ENCODE data around the gene C2.
"Not testable (repeated sequence)": the region's sequence is repeated elsewhere in the genome, so short reads cannot be mapped to it uniquely, and the experiment has no call there.

C2 gene

DNA sequence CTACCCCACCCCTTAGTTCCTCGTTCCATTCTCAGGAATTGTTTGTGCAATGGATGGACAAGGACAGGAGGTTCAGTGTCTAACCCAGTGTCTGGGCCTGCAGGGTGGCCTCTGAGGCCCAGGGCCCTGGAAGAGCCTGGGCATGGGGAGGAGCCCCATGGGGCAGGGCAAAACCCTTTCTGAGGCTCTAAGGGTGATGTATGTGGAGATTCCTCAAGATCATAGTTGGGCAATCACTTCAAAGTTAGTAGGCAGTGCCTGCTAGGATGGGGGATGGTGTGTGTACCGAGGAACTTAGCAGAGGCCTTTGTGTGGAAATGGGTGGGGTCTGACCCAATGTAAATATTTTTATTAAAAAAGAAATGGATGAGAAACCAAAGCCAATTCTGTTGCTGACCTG, 6.7 kb upstream of the C2 start:
- FAIRE-seq, result no peak
- DNase-seq (ENCODE audit: low spot score), result no peak

DNA sequence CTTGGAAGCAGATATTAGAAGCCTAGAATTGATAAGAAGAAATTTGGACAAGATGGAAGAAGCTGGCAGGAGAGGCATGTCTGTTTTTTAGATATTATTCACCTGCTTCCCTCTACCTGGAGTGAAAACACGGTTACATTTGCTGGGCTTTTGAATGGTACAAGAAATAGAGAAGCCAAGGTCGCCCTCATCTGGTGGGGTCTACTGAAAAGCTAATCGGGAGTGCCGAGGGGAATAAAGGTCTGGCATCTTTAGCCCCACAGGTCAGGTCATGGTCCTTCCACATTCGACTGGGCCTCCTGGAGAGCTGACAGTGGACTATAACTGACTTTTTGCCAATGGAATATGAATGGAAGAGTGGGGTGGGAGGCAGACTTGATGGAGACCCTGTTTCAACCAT, 4.6 kb upstream of the C2 start:
- no peak for FAIRE-seq
- DNase-seq (ENCODE audit: low spot score), result no peak

DNA sequence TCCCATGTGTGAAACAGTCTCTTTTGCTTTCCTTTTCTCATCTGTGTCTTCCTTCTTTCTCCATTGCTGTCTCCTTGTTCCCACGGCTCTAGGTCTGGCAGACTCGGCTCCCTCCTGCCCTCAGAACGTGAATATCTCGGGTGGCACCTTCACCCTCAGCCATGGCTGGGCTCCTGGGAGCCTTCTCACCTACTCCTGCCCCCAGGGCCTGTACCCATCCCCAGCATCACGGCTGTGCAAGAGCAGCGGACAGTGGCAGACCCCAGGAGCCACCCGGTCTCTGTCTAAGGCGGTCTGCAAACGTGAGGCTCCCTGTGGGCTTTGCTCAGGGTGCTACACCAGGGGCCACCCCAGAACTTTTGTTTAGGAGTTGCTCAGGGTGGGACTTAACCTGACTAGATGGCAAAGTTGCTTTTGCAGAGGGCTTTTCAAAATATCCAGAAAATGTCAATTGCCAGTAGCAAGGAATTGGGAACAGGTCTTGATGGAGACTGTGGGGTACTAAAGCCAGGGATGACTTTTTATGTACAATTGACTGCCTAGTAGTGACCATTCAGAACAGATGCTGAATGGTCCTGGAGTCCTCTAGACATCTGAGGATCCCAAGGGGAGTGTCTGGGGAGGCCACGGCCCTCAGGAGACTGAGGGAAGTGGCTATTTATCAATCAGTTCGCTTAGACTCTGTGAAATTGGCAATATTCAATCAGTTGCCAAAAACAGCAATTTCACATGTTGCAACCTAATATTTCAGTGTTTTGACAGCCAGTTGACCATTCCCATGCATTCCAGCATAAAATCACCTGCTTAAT, 550 bp downstream of the C2 start:
- DNase-seq (ENCODE audit: low spot score) (no peak), FAIRE-seq (no peak)

DNA sequence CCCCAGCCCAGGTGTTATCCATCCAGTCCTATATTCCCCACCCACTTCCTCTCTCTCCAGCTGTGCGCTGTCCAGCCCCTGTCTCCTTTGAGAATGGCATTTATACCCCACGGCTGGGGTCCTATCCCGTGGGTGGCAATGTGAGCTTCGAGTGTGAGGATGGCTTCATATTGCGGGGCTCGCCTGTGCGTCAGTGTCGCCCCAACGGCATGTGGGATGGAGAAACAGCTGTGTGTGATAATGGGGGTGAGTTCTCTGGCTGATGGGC, 1.1 kb downstream of the C2 start:
- FAIRE-seq (no peak), DNase-seq (ENCODE audit: low spot score) (no peak)

DNA sequence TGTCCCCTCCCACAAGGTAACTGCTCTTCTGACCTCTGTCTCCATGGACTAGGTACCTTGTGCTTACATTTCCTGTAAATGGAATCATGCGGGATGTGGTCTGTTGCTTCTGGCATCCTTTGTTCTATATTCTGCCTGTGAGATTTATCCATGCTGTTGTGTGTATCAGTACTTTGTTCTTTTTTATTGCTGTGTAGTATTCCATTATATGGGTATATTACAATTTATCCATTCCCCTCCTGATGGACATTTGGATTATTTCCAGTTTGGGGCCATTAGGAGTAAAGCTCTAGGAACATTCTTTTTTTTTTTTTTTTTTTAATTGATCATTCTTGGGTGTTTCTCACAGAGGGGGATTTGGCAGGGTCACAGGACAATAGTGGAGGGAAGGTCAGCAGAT, 3.4 kb downstream of the C2 start:
- DNase-seq (ENCODE audit: low spot score) (no peak), FAIRE-seq (no peak)

DNA sequence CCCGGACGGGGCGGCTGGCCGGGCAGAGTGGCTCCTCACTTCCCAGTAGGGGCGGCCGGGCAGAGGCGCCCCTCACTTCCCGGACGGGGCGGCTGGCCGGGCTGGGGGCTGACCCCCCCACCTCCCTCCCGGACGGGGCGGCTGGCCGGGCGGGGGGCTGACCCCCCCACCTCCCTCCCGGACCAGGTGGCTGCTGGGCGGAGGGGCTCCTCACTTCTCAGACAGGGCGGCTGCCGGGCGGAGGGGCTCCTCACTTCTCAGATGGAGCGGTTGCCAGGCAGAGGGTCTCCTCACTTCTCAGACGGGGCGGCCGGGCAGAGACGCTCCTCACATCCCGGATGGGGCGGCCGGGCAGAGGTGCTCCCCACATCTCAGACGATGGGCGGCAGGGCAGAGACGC, 4.6 kb downstream of the C2 start:
- not testable (repeated sequence) for FAIRE-seq; DNase-seq (ENCODE audit: low spot score)

DNA sequence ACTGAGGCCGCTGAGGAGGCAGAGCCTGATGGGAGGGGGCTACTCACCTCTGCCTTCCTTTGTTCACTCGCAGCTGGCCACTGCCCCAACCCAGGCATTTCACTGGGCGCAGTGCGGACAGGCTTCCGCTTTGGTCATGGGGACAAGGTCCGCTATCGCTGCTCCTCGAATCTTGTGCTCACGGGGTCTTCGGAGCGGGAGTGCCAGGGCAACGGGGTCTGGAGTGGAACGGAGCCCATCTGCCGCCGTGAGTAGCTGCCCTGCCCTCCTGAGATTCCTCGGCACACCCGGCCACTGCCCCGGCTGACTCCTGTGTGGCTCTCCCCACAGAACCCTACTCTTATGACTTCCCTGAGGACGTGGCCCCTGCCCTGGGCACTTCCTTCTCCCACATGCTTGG, 6.0 kb downstream of the C2 start:
- no peak for FAIRE-seq
- DNase-seq (ENCODE audit: low spot score), result no peak

DNA sequence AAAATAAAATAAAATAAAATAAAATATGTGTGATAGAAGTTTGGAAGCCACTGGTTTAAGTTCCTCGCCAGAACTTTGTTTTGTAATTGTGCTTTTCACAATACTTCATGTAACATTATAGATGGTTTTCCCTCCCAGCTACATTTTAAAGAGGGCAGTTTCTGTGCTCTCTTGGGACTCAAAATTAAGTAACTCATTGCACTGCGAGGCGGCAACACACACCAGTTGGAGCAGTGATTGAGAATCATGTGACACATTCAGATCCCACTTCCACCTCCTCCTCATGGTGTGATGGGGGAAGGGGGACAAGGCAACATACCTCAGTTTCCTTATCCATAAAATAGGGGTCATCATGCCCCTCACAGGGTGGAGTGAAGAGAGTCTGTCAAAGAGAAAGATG, 7.5 kb downstream of the C2 start:
- DNase-seq (ENCODE audit: low spot score) (no peak), FAIRE-seq (no peak)

DNA sequence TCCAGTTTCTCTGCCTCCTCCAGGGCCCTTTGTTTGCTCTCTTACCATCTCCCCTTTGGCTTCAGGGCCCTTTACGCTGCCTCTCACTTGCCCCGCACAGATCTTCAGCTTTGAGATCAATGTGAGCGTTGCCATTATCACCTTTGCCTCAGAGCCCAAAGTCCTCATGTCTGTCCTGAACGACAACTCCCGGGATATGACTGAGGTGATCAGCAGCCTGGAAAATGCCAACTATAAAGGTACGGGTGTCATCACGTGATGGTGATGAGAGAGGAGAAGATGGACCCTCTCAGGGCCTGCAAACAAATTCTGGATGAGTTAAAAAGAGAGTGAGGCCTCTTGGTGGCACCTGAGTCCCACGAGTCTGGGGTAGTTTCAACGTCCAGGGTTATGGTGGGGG, 8.3 kb downstream of the C2 start:
- no peak for DNase-seq (ENCODE audit: low spot score)
- no peak for FAIRE-seq

DNA sequence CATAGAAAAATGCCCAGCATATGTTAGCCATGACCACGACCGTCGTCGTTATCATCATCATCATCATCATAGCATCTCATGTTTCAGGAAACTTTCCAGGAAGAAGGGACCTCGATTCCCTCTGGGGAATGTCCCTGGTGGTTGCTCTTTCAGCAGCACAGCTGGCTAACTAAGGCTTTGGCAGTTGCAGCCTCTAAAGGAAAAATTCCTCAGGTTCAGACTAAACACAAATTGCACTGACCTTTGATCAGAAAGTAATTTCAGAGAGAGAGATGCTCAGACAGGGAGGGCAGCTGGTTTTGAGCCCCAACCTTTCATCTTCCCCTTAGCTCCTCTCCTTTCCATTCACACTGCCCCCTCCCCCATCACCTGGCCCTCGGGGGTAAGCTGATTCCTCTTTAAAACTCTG, 12.7 kb downstream of the C2 start:
- FAIRE-seq (no peak), DNase-seq (ENCODE audit: low spot score) (peak; percentile 23)

DNA sequence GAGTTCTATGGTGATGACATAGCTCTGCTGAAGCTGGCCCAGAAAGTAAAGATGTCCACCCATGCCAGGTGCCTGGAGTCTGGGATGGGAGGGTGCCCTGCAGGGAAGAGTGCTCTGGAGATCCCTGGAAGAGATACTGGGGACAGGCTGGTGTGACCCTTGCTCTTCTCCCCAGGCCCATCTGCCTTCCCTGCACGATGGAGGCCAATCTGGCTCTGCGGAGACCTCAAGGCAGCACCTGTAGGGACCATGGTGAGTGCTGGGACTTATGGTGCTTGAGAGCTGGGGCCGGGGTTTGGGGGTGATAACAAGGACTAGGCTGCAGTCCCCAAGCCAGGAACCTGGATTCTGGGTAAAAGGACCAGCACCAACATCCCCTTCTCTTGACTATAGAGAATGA, 16.2 kb downstream of the C2 start:
- DNase-seq (ENCODE audit: low spot score), result no peak
- FAIRE-seq, result no peak

DNA sequence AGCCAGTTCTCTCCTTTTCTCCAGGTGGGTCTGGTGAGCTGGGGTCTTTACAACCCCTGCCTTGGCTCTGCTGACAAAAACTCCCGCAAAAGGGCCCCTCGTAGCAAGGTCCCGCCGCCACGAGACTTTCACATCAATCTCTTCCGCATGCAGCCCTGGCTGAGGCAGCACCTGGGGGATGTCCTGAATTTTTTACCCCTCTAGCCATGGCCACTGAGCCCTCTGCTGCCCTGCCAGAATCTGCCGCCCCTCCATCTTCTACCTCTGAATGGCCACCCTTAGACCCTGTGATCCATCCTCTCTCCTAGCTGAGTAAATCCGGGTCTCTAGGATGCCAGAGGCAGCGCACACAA, 17.6 kb downstream of the C2 start:
- FAIRE-seq, result no peak

DNA sequence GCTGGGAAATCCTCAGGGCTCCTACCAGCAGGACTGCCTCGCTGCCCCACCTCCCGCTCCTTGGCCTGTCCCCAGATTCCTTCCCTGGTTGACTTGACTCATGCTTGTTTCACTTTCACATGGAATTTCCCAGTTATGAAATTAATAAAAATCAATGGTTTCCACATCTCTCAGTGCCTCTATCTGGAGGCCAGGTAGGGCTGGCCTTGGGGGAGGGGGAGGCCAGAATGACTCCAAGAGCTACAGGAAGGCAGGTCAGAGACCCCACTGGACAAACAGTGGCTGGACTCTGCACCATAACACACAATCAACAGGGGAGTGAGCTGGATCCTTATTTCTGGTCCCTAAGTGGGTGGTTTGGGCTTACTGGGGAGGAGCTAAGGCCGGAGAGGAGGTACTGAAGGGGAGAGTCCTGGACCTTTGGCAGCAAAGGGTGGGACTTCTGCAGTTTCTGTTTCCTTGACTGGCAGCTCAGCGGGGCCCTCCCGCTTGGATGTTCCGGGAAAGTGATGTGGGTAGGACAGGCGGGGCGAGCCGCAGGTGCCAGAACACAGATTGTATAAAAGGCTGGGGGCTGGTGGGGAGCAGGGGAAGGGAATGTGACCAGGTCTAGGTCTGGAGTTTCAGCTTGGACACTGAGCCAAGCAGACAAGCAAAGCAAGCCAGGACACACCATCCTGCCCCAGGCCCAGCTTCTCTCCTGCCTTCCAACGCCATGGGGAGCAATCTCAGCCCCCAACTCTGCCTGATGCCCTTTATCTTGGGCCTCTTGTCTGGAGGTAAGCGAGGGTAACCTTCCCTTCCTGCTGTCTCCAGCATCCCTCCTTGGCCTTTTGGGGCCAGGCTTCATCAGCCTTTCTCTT, 18.2 kb downstream of the C2 start, which contains the start of gene CFB:
Gene CFB, plus strand, starts transcription at position 589 of the 863 bp plus-strand sequence. Its CDS starts 127 bp downstream, at position 716.
- DNase-seq (ENCODE audit: low spot score), result peak; percentile 31
- no peak for FAIRE-seq

More for the DNA sequence above, 17.6 kb downstream of the C2 start:
- DNase-seq (ENCODE audit: low spot score), result no peak

DNA sequence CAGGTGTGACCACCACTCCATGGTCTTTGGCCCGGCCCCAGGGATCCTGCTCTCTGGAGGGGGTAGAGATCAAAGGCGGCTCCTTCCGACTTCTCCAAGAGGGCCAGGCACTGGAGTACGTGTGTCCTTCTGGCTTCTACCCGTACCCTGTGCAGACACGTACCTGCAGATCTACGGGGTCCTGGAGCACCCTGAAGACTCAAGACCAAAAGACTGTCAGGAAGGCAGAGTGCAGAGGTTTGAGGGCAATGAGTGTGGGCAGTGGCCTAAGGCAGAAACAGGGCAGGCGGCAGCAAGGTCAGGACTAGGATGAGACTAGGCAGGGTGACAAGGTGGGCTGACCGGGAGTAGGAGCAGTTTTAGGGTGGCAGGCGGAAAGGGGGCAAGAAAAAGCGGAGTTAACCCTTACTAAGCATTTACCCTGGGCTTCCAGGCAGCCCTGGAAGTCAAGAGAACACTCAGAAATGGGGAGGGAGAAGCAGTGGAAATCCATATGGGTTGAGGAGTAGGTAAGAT, 18.9 kb downstream of the C2 start:
- DNase-seq (ENCODE audit: low spot score) (no peak), FAIRE-seq (no peak)

DNA sequence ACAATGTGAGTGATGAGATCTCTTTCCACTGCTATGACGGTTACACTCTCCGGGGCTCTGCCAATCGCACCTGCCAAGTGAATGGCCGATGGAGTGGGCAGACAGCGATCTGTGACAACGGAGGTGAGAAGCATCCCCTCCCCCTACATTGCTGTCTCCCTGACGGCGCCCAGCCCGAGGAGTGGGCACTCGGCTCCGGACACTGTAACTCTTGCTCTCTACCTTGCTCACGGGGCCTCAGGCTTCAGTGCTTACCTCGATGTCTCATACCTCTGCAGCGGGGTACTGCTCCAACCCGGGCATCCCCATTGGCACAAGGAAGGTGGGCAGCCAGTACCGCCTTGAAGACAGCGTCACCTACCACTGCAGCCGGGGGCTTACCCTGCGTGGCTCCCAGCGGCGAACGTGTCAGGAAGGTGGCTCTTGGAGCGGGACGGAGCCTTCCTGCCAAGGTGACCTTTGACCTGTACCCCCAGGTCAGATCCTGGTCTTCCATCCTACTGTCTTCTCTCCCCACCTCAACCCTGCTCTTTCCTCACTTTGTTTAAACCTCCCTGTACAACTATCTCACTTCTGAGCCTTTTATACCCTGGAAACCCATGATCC, 19.7 kb downstream of the C2 start:
- FAIRE-seq, result no peak

DNA sequence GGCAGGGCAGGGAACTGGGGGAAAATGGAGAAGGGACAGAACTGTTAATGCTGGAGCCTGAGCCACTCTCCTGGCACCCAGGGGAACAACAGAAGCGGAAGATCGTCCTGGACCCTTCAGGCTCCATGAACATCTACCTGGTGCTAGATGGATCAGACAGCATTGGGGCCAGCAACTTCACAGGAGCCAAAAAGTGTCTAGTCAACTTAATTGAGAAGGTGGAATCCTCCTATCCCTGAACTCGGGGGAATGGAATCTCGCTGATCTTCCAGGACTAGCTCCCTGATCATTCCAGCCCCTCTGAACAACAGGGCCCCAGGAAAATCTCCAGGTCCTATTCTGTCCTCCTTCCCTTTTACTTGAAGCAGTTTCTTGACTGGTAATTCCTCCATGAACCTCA, 20.3 kb downstream of the C2 start:
- no peak for FAIRE-seq
- no peak for DNase-seq (ENCODE audit: low spot score)

More for the DNA sequence above, 19.7 kb downstream of the C2 start:
- DNase-seq (ENCODE audit: low spot score), result no peak

DNA sequence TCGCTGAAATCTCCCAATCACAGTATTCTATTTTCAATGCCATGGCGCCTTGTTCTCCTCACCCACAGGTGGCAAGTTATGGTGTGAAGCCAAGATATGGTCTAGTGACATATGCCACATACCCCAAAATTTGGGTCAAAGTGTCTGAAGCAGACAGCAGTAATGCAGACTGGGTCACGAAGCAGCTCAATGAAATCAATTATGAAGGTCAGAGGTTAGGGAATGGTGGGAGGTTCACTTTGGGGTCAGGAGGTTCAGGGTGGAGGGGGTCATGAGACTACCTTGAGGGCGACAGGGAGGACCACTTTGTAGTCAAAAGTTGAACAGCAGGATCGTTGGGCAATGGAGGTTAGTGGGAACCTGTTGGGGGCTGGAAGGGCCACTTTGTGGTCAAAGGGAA, 20.8 kb downstream of the C2 start:
- FAIRE-seq (no peak), DNase-seq (ENCODE audit: low spot score) (no peak)

DNA sequence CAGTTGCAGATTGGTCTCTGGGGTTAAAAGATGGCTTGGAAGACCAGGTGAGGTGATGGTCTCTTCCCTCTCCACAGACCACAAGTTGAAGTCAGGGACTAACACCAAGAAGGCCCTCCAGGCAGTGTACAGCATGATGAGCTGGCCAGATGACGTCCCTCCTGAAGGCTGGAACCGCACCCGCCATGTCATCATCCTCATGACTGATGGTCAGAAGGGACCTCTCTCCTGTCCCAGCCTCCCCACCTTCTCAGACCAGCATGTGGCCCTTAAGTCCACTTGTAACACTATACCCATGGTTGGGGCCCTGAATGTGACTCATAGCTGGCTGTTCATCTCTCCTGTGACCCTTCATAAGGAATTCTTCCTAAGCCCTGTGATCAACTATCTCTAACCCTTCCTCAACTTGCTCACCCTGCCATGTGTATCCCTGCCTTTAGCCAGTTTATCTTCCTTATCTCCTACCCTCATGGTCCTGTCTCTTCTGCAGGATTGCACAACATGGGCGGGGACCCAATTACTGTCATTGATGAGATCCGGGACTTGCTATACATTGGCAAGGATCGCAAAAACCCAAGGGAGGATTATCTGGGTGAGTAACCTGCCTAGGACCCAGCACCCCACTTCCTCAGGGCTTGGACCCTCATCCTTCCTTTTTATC, 21.4 kb downstream of the C2 start:
- FAIRE-seq, result no peak
- DNase-seq (ENCODE audit: low spot score), result no peak

DNA sequence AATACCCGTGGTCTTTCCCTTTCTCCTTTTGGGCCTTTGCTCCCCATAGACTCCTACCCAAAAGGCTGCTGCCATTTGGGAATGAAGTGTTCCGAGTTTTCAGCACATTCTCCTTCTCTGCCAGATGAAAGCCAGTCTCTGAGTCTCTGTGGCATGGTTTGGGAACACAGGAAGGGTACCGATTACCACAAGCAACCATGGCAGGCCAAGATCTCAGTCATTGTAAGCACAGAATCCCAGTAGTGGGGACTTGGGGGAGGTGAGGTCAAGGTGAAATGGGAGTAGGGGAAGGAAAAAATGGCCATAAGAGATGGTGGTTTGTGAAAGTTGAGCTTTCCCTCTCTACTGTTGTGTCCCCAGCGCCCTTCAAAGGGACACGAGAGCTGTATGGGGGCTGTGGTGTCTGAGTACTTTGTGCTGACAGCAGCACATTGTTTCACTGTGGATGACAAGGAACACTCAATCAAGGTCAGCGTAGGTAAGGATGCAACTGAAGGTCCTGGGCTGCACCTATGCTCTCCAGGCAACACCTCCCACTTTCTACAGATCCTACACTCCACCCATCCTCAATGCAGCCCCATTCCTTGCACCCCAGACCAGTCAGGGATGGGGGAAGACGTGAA, 22.5 kb downstream of the C2 start:
- DNase-seq (ENCODE audit: low spot score), result no peak
- no peak for FAIRE-seq

DNA sequence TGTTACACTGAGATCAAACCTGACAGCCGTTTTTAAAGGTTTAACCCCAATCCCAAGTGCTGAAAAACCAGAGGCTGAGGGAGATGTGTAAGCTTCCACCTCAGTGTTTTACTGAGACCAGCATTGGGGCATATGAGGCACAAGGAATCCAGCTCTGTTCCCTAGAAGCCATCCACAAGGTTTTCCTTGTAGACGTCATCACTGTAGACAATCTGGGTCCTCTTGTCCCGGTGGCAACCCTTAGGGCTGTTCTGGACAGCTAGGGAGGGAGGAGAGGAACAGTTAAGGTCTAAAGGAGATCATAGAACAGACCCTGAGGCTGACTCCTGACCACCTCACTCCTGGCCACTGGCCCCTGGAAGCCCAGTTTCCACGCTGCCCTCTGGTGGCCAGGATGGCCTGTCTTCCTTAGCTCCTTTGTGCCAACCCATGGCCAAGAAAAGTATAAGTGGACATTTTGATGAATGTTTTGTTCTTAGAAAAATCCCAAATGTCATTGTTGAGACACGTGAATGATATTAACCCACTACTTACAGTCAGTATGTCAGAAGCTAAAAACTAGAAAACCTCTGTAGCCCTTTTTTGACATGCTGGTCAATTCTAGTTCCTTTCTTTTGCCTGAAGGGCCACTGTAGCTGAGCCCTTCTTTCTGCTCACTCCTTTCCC, 24.8 kb downstream of the C2 start:
- DNase-seq (ENCODE audit: low spot score) (peak; percentile 45), FAIRE-seq (no peak)

DNA sequence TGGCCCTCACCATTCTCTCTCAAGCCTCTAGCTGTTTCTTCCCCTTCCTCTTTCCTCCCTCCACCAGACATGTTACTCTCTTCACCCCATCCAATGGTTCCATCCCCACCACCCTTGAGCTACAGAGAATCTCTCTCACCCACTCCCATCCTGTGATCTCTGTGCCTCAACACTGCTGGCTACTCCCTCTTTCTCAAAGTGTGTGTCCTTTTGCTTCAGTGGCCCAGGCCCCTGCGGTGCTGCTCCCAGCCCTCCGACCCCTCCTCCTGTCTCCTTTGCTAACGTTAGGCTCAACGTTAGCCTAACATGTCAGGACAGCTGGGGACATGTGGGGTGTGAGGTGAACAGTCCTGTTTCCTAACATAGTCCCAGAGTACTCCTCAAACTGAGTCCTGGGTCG, 25.4 kb downstream of the C2 start:
- FAIRE-seq, result no peak

More for the DNA sequence above, 25.4 kb downstream of the C2 start:
- DNase-seq (ENCODE audit: low spot score), result no peak
